Activated CD4-positive, alpha-beta T cell treated with anti-CD3 and anti-CD28 coated beads, Interleukin-2, amount 50 U/mL, for 1 hour (primary cell): ENCODE data around the gene WDR76.
"Not testable (repeated sequence)": the region's sequence is repeated elsewhere in the genome, so short reads cannot be mapped to it uniquely, and the experiment has no call there.

Experiments
- DNase-seq: peaks from one replicate; pipeline ENCODE4 v3.0.0-alpha.2; 2020

The WDR76 gene

DNA sequence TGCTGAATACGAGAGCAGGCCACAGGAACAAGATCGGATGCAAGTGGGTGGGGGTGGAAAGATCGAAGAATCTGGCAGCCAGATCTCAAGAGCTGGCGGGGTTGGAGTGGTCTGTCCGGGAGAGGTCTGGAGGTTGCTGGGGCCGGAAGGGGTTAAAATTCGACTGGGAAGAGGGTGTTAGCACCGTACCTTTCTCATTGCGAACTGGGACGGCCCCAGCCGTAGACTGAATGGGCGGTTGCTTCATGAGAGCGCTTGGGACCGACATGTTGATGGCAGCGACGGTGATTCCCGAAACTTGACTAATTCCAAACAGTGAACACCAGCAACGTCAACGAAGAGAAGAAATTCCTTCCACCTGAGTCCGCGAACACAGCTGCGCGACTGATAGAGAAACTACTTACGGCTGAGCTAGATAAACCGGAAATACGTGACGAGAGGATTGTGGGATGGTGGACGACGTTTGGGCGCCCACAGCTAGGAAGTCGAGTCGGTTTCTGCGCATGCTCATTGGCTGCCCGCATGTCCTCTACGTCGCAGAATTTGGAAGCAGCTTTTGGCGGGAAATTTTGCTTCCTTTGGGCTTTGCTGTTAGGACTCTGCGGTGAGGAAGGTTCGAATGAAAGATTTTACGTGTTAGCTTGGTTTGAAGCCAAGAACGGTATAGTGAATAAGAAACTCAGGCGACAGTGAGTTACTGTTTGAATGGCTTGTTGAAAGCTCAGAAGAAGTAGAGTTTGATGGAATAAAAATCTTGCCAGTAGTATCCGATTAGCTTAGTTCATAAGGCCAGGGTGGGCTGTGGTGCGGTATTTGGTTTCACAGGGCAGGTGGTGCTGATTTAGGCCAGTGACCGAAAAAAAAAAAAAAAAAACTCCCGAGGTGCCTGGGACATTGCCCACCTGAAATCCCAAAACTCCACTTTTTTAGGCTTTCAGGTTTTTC, 2.2 kb upstream of the WDR76 start, which contains the start of gene MFAP1:
TSS of gene MFAP1 (minus strand) at position 389 of the 945 bp plus-strand sequence. CDS start at position 268, 121 bp downstream.
- peak; percentile 87 for DNase-seq

- not testable (repeated sequence) for DNase-seq
Observed at GRCh38 chr15:43825305-43825704, 1.5 kb upstream of the WDR76 start.

- no peak for DNase-seq
Observed at GRCh38 chr15:43826029-43826507, 734 bp upstream of the WDR76 start.

GRCh38 chr15:43828061-43828657, 1.4 kb downstream of the WDR76 start:
- no peak for DNase-seq

DNA sequence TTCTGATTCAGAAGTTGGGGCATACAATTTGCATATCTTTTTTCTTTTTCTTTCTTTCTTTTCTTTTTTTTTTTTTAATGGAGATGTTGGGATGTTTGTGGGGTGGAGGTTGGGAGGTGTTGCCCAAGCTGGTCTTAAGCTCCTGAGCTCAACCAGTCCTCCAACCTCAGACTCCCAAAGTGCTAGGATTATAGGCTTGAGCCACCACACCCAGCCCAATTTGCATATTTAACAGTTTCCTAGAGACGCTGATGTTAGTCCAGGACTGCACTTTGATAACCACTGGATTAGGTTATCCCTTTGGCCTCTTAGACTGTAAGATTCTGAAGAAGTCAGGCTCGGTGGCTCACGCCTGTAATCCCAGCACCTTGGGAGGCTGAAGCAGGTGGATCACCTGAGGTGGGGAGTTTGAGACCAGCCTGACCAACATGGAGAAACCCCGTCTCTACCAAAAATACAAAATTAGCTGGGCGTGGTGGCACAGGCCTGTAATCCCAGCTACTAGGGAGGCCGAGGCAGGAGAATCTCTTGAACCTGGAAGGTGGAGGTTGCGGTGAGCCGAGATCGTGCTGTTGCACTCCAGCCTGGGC, 3.2 kb downstream of the WDR76 start:
- DNase-seq: not testable (repeated sequence)

DNA sequence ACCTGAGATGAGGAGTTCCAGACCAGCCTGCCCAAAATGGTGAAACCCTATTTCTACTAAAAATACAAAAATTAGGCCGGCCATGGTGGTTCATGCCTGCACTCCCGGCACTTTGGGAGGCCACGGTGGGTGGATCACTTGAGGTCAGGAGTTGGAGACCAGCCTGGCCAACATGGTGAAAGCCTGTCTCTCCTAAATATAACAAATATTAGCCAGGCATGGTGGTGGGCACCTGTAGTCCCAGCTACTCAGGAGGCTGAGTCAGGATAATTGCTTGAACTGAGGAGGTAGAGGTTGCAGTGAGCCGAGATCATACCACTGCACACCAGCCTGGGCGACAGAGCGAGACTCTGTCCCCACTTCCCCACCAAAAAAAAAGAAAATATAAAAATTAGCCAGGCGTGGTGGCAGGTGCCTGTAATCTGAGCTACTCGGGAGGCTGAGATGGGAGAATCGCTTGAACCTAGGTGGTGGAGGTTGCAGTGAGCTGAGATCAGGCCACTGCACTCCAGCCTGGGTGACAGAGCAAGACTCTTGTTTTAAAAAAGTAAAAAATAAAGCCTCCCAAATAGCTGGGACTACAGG, 4.0 kb downstream of the WDR76 start:
- DNase-seq: not testable (repeated sequence)

DNA sequence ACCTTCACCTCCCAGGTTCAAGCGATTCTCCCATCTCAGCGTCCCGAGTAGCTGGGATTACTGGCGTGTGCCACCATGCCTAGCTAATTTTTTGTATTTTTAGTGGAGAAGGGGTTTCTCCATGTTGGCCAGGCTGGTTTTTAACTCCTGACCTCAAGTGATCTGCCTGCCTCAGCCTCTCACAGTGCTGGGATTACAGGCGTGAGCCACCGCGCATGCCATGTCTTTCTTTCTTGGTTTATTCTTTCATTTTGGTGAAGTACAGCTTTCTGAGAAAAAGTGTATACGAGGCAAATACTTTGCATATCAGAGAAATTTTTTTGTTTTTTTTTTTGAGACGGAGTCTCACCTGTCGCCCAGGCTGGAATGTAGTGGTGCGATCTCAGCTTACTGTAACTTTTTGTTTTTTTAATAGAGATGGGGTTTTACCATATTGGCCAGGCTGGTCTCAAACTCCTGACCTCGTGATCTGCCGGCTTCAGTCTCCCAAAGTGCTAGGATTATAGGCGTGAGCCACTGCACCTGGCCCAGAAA, 4.8 kb downstream of the WDR76 start:
- DNase-seq: not testable (repeated sequence)

GRCh38 chr15:43832485-43832884, 5.7 kb downstream of the WDR76 start:
- DNase-seq: not testable (repeated sequence)

DNA sequence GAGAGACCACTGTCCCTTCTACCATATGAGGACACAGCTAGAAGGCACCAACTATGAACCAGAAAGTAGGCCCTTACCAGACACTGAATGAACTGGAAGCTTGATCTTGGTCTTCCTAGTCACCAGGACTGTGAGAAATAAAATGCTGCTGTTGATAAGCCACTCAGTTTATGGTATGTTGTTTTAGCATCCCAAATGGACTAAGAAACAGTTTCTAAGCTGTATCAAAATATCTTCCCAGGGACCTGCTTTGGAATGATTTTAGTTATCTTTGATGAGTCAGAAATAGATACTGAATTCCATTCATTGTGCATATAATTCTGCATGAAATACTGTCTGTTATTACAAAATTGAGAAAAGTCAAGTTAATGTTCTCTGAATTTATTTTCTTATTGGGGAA, 18.6 kb downstream of the WDR76 start:
- DNase-seq: no peak

GRCh38 chr15:43851251-43851650, 24.4 kb downstream of the WDR76 start:
- no peak for DNase-seq

DNA sequence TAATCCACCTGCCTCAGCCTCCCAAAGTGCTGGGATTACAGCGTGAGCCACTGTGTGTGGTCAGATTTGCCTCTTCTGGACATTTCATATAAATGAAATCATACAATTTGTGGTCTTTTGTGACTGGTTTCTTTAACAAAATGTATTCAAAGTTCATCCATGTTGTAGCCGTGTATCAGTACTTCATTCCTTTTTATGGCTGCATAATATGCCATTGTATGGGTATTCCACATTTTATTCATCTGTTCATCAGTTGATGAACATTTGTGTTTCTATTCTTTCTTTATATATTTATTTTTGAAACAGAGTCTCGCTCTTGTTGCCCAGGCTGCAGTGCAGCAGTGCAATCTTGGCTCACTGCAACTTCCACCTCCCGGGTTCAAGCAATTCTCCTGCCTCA, 25.8 kb downstream of the WDR76 start:
- no peak for DNase-seq

GRCh38 chr15:43854801-43855200, 28.0 kb downstream of the WDR76 start:
- DNase-seq: no peak

DNA sequence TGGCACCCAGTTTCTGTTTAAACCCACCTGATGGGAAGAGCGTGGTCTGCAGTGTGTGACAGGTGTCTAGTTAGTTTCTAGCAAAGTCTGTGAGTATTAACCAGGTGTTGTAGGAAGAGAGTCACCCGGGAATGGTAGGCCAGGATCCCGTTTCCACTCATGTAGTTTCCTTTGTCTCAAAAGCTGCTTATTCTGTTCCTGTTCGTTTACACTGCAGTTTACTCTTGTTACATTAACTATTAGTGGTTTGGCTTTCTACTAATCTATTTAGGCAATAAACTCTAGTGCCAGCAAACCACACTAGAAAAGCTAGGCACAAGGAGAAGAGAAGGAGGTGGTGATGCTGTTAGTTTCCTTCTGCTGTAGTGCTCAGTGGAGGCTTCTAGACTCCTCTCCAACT, 32.7 kb downstream of the WDR76 start:
- DNase-seq: no peak

DNA sequence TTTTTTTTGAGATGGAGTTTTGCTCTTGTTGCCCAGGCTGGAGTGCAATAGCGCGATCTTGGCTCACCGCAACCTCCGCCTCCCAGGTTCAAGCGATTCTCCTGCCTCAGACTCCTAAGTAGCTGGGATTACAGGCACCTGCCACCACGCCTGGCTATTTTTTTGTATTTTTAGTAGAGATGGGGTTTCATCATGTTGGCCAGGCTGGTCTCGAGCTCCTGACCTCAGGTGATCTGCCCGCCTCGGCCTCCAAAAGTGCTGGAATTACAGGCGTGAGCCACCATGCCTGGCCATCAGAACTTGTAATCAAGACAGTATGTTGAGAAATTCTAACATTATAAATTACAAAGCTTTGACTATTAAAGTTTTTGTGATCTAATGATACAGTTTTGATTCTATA, 39.8 kb downstream of the WDR76 start:
- DNase-seq: not testable (repeated sequence)

DNA sequence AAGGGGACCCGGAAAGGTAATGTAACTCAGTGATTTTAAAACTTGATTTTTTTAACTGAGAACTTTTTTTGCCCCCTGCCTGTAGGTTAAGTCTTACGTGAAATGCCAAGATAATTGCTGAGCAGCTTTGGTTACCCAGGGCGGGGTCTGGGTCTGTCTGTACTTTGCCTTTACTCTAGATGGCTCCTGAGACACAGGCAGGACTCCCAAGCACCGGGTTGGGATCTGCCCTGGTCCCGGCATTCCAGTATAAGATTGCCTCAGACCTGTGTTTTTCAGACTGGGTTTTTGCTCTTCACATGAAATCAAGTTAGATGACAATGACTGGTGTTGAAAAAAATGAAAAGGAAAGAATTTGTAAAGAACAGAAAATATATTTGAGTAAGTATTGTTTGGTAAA, 40.3 kb downstream of the WDR76 start:
- DNase-seq: no peak

- DNase-seq: no peak
Observed at GRCh38 chr15:43868406-43868805, 41.6 kb downstream of the WDR76 start.

GRCh38 chr15:43871835-43872234, 45.0 kb downstream of the WDR76 start:
- no peak for DNase-seq

- no peak for DNase-seq
Observed at GRCh38 chr15:43872416-43873020, 45.7 kb downstream of the WDR76 start.

DNA sequence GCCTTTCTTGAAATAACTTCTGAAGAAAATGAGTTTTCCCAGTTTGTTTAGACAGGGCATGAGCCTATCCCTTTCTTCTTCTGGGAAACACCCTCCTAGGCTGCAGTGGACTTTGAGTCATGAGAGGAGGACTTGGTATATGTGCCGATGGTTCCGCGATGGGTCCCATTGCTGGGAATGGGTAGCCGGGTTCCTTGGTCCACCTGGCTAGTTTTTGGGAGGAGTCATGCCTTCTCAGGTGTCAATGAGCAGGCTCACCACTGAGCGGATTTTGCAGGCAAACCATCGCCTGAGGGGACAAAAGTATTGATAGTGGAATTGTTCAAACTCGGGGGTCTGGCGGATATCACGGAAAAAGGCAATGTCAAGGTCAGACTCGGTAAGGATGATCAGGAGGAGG, 46.8 kb downstream of the WDR76 start:
- no peak for DNase-seq

GRCh38 chr15:43876872-43877271, 50.1 kb downstream of the WDR76 start:
- DNase-seq: no peak

DNA sequence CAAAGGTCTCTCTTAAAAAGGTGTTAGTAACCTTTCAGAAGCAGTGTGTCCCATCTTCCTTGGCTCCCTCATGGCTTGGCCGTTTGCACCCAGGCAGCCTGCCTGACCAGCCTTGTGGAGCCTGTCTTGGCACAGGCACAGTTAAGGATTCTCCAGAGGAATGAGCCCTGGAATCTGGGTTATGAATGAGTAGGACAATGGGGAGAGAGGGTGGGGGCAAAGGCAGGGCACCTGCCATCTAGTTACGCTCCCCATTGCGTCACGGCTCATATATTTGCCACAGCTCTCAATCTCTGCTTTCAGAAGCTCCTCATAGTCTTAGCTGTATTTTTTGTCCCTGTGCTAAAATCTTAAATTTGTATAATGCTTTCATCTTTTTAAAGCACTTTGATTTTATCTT, 50.6 kb downstream of the WDR76 start:
- no peak for DNase-seq

DNA sequence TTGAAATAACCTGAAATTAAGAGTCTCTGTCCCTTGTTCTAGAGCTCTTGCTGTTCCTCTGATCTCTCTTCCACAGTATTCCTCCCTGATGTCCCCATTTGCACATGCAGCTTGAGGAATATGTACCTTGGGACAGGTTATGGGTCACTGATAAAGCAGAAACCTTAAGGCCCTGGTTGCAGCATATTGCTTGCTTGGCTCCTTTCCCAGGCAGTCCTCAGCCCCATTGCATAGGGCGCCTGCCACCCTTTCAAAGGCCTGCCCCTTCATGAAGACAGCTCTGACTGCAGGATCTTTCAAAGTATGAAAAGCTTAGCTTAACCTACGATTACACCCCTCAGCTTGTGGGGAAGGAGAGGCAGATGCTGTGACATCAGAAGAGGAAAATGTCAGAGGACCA, 51.6 kb downstream of the WDR76 start:
- DNase-seq: no peak
